Measurements from ENCODE around the gene ZBTB8A.
"Not testable (repeated sequence)": the region's sequence is repeated elsewhere in the genome, so short reads cannot be mapped to it uniquely, and the experiment has no call there.

ZBTB8A gene

DNA sequence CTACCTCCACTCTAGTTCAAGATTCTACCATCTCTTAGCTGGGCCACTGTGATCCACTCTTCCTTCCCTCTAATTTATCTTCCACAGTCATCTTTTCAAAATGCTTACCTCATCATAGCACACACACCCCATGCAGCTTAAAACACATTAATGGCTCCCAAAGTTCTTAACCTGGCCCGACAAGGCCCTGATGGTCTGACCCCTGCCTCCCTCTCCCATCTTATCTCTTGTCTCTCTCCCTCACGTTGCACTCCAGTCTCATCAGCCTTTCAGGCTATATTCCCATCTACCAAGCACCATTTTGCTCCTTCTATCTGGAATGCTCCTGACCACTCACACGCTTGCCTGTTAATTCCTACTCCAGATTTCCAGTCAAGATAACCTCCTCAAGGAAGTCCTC, 2.5 kb upstream of the ZBTB8A start:
- DNase-seq (ENCODE audit: low read depth), result no peak

DNA sequence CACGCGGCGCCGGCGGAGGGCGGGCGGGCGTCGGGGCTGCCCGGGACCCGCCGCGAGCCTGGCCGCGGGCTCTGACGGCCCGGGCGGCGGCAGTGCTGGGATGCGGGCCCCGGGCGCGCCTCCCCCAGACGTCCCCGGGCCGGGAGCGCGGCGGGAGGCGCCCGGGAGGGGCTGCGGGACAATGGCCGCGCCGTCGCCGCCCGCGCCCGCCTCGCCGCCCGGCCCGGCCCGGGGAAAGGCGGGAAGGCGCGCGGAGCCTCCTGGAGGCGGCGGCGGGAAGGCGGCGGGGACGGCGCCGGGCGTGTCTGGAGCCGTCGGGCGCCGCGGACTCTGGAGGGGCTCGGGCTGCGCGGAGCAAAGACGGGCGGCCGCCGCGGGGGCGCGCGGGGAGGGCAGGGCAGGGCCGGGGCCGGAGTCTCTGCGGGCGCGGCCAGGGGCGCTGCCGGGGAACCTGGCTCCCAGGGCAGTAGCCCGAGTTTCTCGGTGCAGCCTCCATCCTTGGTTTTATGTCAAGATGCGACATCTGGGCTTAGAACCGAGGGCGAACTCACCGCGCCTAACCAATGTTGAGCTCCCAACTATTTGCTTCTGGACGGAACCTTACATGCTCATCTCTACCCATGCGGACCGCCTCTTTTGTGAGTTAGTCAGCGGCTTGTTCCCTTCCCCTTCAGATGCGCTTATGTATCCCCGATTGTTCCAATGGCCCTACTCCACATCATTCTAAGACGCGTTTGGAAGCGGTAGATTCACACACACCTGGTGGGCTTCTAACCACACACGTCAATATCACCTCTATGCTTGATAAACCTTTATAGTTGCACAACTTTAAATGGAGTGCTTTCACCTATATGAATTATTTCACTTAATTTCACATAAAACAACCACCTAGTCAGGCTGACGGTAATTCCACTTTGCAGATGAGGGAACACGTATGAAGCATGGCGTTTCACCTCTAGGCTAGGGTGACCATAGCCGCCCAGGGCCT, 651 bp downstream of the ZBTB8A start:
- DNase-seq (ENCODE audit: low read depth), result no peak

- DNase-seq (ENCODE audit: low read depth), result no peak
Observed at GRCh38 chr1:32540605-32541004, 1.4 kb downstream of the ZBTB8A start.

- DNase-seq (ENCODE audit: low read depth), result no peak
Observed at GRCh38 chr1:32541064-32541566, 1.9 kb downstream of the ZBTB8A start.

GRCh38 chr1:32546611-32547010, 7.4 kb downstream of the ZBTB8A start:
- no peak for DNase-seq (ENCODE audit: low read depth)

DNA sequence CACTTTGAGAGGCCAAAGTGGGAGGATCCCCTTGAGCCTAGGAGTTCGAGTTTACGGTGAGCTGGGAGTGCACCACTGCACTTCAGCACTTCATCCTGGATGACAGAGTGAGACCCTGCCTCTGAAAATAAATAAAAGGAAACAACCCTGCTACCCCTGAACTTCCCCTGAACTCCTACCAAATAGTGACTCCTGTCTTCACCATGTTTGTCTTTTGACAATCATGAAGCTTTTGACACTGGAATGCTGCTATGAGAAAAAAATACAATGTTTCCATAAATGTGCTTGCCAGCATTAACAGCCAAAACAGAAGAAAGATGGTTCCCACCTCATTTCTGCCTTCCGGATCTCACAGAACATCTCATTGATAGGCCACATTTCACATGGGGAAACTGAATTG, 10.4 kb downstream of the ZBTB8A start:
- no peak for DNase-seq (ENCODE audit: low read depth)

DNA sequence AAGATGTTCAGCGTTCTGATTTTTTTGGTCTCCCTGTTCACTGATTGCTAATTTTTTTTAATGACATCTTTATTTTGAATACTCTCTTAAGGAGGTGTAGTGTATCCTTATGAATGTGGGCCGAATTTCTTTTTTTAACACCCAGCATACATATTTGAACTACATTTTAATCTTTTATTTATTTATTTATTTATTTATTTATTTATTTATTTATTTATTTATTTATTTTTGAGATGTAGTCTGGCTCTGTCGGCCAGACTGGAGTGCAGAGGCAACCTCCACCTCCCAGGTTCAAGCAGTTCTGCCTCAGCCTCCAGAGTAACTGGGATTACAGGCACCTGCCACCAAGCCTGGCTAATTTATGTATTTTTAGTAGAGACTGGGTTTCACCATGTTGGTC, 15.1 kb downstream of the ZBTB8A start:
- DNase-seq (ENCODE audit: low read depth), result no peak

GRCh38 chr1:32557035-32557434, 17.8 kb downstream of the ZBTB8A start:
- not testable (repeated sequence) for DNase-seq (ENCODE audit: low read depth)

DNA sequence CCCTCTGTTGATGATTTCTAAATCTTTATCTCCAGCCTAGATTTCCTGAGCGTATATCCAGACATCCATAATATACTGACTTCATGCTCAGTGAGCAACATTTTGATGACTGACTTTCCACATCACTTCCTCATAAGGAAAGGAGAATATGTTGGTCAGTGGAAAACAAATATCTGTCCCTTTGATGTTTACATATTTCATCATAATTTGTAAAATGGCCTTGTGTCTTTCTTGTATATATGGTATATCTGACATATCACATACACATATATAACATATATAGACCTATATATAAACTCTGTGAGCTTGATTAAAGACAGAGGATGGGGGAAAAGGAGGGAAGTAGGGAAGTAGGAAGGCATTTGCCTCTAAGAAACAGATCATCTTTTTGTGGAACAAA, 18.6 kb downstream of the ZBTB8A start:
- no peak for DNase-seq (ENCODE audit: low read depth)

GRCh38 chr1:32568929-32569328, 29.7 kb downstream of the ZBTB8A start:
- DNase-seq (ENCODE audit: low read depth), result no peak

GRCh38 chr1:32580348-32581017, 41.3 kb downstream of the ZBTB8A start:
- DNase-seq (ENCODE audit: low read depth), result no peak

DNA sequence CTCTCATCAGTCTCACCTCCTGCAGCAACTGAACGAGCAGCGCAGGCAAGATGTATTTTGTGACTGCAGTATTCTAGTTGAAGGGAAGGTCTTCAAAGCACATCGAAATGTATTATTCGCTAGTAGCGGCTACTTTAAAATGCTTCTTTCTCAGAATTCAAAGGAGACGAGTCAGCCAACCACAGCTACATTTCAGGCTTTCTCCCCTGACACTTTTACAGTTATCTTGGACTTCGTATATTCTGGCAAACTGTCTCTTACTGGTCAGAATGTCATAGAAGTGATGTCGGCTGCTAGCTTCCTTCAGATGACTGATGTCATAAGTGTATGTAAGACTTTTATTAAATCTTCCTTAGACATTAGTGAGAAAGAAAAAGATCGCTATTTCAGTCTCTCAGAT, 53.7 kb downstream of the ZBTB8A start:
- DNase-seq (ENCODE audit: low read depth), result no peak

- no peak for DNase-seq (ENCODE audit: low read depth)
Observed at GRCh38 chr1:32600034-32600433, 60.8 kb downstream of the ZBTB8A start.

DNA sequence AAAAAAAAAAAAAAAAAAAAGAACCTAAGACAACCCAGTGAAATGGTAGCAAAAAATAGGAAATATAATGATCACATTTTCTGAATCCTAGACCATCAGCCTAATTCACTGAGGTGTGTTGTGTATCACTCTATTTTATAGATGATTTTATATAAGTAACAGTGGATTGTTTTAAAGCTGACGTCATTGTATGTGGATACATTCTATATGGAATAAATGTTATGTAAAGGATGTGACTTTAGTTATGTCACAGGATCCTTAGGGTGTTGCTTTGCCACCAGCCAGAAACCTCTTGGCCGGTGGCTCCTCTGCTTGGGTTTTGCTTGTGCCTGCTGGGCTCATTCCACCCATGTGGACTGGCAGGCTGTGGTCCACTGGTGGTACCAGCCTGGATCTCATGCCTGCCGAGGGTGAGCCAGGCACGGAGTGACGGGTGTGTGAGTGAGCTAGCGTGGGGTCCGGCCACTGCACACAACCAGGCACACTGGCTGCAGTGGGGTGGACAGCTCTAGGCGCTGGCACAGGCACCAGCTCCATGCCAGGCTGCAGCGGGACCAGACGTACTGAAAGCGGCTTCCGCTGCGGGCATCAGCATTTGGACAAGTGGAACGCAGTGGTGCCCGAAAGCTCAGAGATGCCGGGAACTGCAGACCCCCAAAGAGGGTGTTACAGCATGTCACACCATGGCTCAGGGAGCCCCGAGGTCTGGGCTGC, 66.6 kb downstream of the ZBTB8A start:
- no peak for DNase-seq (ENCODE audit: low read depth)

GRCh38 chr1:32606565-32607371, 67.5 kb downstream of the ZBTB8A start:
- DNase-seq (ENCODE audit: low read depth), result no peak

- DNase-seq (ENCODE audit: low read depth), result no peak
Observed at GRCh38 chr1:32609180-32609579, 70.0 kb downstream of the ZBTB8A start.

DNA sequence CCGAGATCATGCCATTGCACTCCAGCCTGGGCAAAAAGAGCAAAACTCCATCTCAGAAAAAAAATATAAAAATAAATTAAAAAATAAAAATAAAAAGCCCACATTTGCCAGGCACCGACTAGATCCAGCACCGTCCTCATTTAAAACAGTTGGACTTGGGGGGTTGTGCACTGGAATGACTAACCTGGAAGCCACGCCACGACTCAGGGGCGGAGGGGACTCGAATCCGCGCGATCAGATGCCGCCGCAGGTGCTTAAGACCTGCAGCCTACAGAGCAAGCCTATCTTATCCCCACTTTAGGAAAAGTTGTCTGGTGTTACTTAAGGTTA, 72.6 kb downstream of the ZBTB8A start:
- no peak for DNase-seq (ENCODE audit: low read depth)

GRCh38 chr1:32612189-32612881, 73.1 kb downstream of the ZBTB8A start:
- peak; percentile 6 for DNase-seq (ENCODE audit: low read depth)

- no peak for DNase-seq (ENCODE audit: low read depth)
Observed at GRCh38 chr1:32613472-32613871, 74.2 kb downstream of the ZBTB8A start.

DNA sequence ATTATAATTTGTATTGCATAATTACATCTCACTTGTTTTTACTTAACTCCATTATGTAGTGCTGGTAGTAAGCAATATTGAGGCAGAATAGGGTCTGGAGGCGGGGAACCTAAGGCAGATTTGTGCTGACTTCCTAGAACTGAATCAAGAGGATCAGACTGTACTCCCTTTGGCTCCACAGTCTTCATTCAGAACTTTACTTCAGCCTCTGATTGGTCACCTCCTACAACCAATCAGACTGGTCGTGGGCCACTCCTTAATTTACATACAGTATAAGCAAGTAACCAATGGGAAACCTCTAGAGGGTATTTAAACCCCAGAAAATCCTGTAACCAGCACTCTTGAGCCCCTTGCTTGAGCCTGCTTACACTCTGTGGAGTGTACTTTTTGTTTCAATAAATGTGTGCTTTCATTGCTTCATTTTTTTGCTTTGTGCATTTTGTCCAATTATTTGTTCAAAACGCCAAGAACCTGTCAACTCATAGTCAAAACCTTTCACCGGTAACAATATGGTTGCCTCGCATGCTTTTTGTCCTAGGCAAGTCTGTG, 79.5 kb downstream of the ZBTB8A start:
- no peak for DNase-seq (ENCODE audit: low read depth)

Data from stimulated activated CD8-positive, alpha-beta memory T cell treated with anti-CD3 and anti-CD28 coated beads, Interleukin-15, amount 100 ng/mL, for 1 hour (primary cell).